H9 (cell line): ENCODE measurements around the gene RPL36. TPM values are rescaled to one million over a fixed set of nuclear protein-coding genes. Genes with fewer than 3 reads are reported as not detected.

Experiments used
- DNase-seq: peaks from one replicate; pipeline ENCODE4 v3.0.0-alpha.2; 2017
- H2AFZ ChIP-seq: one replicate; pipeline ENCODE4 v1.6.1; 2013; ENCODE audit warnings: mild to moderate bottlenecking, low read length, control low read depth, moderate library complexity
- H2AK5ac ChIP-seq: 2 replicates; pipeline ENCODE4 v1.6.1; 2013; ENCODE audit warnings: low read length, control low read depth, mixed read lengths; ENCODE audit not compliant: insufficient read length
- H2BK120ac ChIP-seq: one replicate; pipeline ENCODE4 v1.6.1; 2013; ENCODE audit warnings: low read depth, mild to moderate bottlenecking, low read length, control low read depth, inconsistent platforms; ENCODE audit not compliant: poor library complexity, severe bottlenecking
- H2BK12ac ChIP-seq: 2 replicates; pipeline ENCODE4 v1.6.1; 2013; ENCODE audit warnings: low read length, control low read depth, mixed read lengths, low read depth; ENCODE audit not compliant: insufficient read length
- H2BK15ac ChIP-seq: 2 replicates; pipeline ENCODE4 v1.6.1; 2013; ENCODE audit warnings: low read depth, low read length, control low read depth
- H2BK20ac ChIP-seq: one replicate; pipeline ENCODE4 v1.6.1; 2013; ENCODE audit warnings: low read depth, mild to moderate bottlenecking, low read length, control low read depth, inconsistent platforms; ENCODE audit not compliant: poor library complexity, severe bottlenecking
- H2BK5ac ChIP-seq: 2 replicates; pipeline ENCODE4 v1.6.1; 2013; ENCODE audit warnings: low read length, control low read depth, mixed read lengths; ENCODE audit not compliant: insufficient read length
- H3K14ac ChIP-seq: 2 replicates; pipeline ENCODE4 v1.6.1; 2013; ENCODE audit warnings: low read length, control low read depth; ENCODE audit not compliant: insufficient read depth
- H3K18ac ChIP-seq: 2 replicates; pipeline ENCODE4 v1.6.1; 2013; ENCODE audit warnings: low read depth, mild to moderate bottlenecking, mixed read lengths, low read length, control low read depth; ENCODE audit not compliant: insufficient read length
- H3K23ac ChIP-seq: 2 replicates; pipeline ENCODE4 v1.6.1; 2013; ENCODE audit warnings: low read length, control low read depth, mixed read lengths, low read depth; ENCODE audit not compliant: insufficient read length
- H3K23me2 ChIP-seq: 2 replicates; pipeline ENCODE4 v1.6.1; 2013; ENCODE audit warnings: low read depth, mild to moderate bottlenecking, mixed read lengths, low read length, control low read depth; ENCODE audit not compliant: insufficient read length, poor library complexity, severe bottlenecking
- H3K27ac ChIP-seq: 2 replicates; pipeline ENCODE4 v1.5.1; 2013; ENCODE audit warnings: low read length, control low read depth, mixed read lengths, low read depth; ENCODE audit not compliant: insufficient read length
- H3K27me3 ChIP-seq: 2 replicates; pipeline ENCODE4 v1.6.1; 2013; ENCODE audit warnings: low read length, control low read depth, inconsistent platforms; ENCODE audit not compliant: insufficient read depth
- H3K4ac ChIP-seq: 2 replicates; pipeline ENCODE4 v1.6.1; 2013; ENCODE audit warnings: low read depth, mild to moderate bottlenecking, control low read depth, inconsistent platforms, low read length, moderate library complexity
- H3K4me1 ChIP-seq: 2 replicates; pipeline ENCODE4 v1.6.1; 2013; ENCODE audit warnings: low read length, control low read depth, inconsistent platforms; ENCODE audit not compliant: insufficient read depth
- H3K4me2 ChIP-seq: 2 replicates; pipeline ENCODE4 v1.6.1; 2013; ENCODE audit warnings: low read length, control low read depth, mixed read lengths; ENCODE audit not compliant: insufficient read length, insufficient read depth
- H3K56ac ChIP-seq: 2 replicates; pipeline ENCODE4 v1.6.1; 2013; ENCODE audit warnings: low read depth, mild to moderate bottlenecking, mixed read lengths, low read length, control low read depth; ENCODE audit not compliant: insufficient read length
- H3K79me1 ChIP-seq: 2 replicates; pipeline ENCODE4 v1.6.1; 2013; ENCODE audit warnings: low read depth, mild to moderate bottlenecking, moderate library complexity, low read length, control low read depth, inconsistent platforms; ENCODE audit not compliant: insufficient read depth, poor library complexity, severe bottlenecking
- H3K79me2 ChIP-seq: 2 replicates; pipeline ENCODE4 v1.6.1; 2013; ENCODE audit warnings: low read length, control low read depth, inconsistent platforms; ENCODE audit not compliant: insufficient read depth
- H3K9ac ChIP-seq: 2 replicates; pipeline ENCODE4 v1.6.1; 2013; ENCODE audit warnings: low read length, control low read depth, mixed read lengths; ENCODE audit not compliant: insufficient read length; ENCODE audit errors: extremely low read depth
- H3K9me3 ChIP-seq: one replicate; pipeline ENCODE4 v1.6.1; 2013; ENCODE audit warnings: low read depth, low read length, inconsistent platforms; ENCODE audit not compliant: control insufficient read depth
- H3T11ph ChIP-seq: one replicate; pipeline ENCODE4 v1.6.1; 2013; ENCODE audit warnings: mild to moderate bottlenecking, low read length, control low read depth, inconsistent platforms
- H4K20me1 ChIP-seq: one replicate; pipeline ENCODE4 v1.6.1; 2013; ENCODE audit not compliant: control insufficient read depth, insufficient read length, insufficient read depth
- H4K5ac ChIP-seq: 2 replicates; pipeline ENCODE4 v1.6.1; 2013; ENCODE audit warnings: low read depth, mild to moderate bottlenecking, mixed read lengths, low read length, control low read depth; ENCODE audit not compliant: insufficient read length
- H4K8ac ChIP-seq: replicated peaks from 2 replicates; pipeline ENCODE4 v1.6.1; 2013; ENCODE audit warnings: low read length, control low read depth, mixed read lengths, low read depth; ENCODE audit not compliant: insufficient read length
- H4K91ac ChIP-seq: 2 replicates; pipeline ENCODE4 v1.6.1; 2013; ENCODE audit warnings: low read depth, mild to moderate bottlenecking, moderate library complexity, mixed read lengths, low read length, control low read depth; ENCODE audit not compliant: insufficient read length
- H3K27ac Mint-ChIP-seq, 3 experiments: 2 replicates in 2 of 3; 3 replicates in 1 of 3; pipeline ENCODE4 v1.8.0; 2020 to 2021; ENCODE audit warnings: mixed read lengths in 3 of 3, mild to moderate bottlenecking in 1 of 3, moderate library complexity in 1 of 3
- H3K27me3 Mint-ChIP-seq: 2 replicates; pipeline ENCODE4 v1.8.0; 2021; ENCODE audit warnings: low read depth, mild to moderate bottlenecking, moderate library complexity, mixed read lengths
- H3K36me3 Mint-ChIP-seq, 3 experiments: 2 replicates in 2 of 3; 3 replicates in 1 of 3; pipeline ENCODE4 v1.8.0; 2020 to 2021; ENCODE audit warnings: low read depth in 3 of 3, mixed read lengths in 3 of 3; ENCODE audit not compliant: insufficient read depth in 1 of 3
- H3K4me1 Mint-ChIP-seq, 2 experiments: 2 replicates each; pipeline ENCODE4 v1.8.0; 2020; ENCODE audit warnings: mixed read lengths in 2 of 2
- H3K4me3 Mint-ChIP-seq, 2 experiments: 2 replicates in 1 of 2; 3 replicates in 1 of 2; pipeline ENCODE4 v1.8.0; 2020 to 2021; ENCODE audit warnings: mild to moderate bottlenecking in 2 of 2, mixed read lengths in 2 of 2, moderate library complexity in 1 of 2
- H3K9me3 Mint-ChIP-seq, 2 experiments: 2 replicates in 1 of 2; 3 replicates in 1 of 2; pipeline ENCODE4 v1.8.0; 2020; ENCODE audit warnings: mild to moderate bottlenecking in 2 of 2, mixed read lengths in 2 of 2, moderate library complexity in 1 of 2
- WGBS: extraction: QIAGEN DNeasy Blood & Tissue Kit; methylation state at CpG from one replicate; pipeline ENCODE4 v1.1.7; 2013; ENCODE audit warnings: missing lambda C conversion rate, low lambda C conversion rate, mixed read lengths; ENCODE audit not compliant: insufficient read length; ENCODE audit errors: extremely low coverage; 5-methylcytosine and 5-hydroxymethylcytosine counted together
- total RNA-seq: library from RNA; stranded (reverse); gene quantifications from 2 replicates; pipeline ENCODE4 v1.2.1, GENCODE V29; 2021
- TF ChIP-seq, protein P1 (sequence below): fragments of 200-600 bp; sonication (generic); conservative IDR thresholded peaks from 3 replicates; pipeline ENCODE4 v1.8.0; 2021; ENCODE audit warnings: antibody characterized with exemption, mild to moderate bottlenecking

RPL36 gene
- total RNA-seq, 1 experiment from 2014 or later = 1,074 TPM

GRCh38 chr19:5686326-5686646 is 3.8 kb upstream of the RPL36 start:
- Histone ChIP-seq H2BK15ac (no peak overlapping the region), H2BK5ac (no peak overlapping the region), H3T11ph (no peak overlapping the region), H2AFZ (no peak overlapping the region), H3K4me1 (no peaks in the 10 kb centered on the region; the same call in 1 of the 2 replicates), H3K79me2 (peaks cover 11% of the 10 kb centered on the region; the same call in 1 of the 2 replicates), H3K27ac (no peak overlapping the region), H3K18ac (no peak overlapping the region), H3K56ac (no peak overlapping the region), H3K9ac (no peak overlapping the region), H3K79me1 (no peaks in the 10 kb centered on the region), H3K23me2 (peaks cover 11% of the 10 kb centered on the region), H4K20me1 (no peaks in the 10 kb centered on the region), H4K5ac (no peak overlapping the region), H2BK20ac (no peak overlapping the region), H3K9me3 (no peaks in the 10 kb centered on the region), H3K14ac (no peak overlapping the region), H3K27me3 (no peaks in the 10 kb centered on the region), H3K4me2 (peak overlapping the region; percentile 9), H2BK12ac (no peak overlapping the region), H4K91ac (no peak overlapping the region), H4K8ac (no peak overlapping the region), H3K4ac (no peak overlapping the region), H2BK120ac (no peak overlapping the region), H2AK5ac (no peak overlapping the region), H3K23ac (no peak overlapping the region)
- DNase-seq = no peak
- H3K27ac Mint-ChIP-seq = peak overlapping the region; percentile 51 to 83 (median 64); a peak in 3 of 7 replicates
- TF ChIP-seq, protein P1, sequence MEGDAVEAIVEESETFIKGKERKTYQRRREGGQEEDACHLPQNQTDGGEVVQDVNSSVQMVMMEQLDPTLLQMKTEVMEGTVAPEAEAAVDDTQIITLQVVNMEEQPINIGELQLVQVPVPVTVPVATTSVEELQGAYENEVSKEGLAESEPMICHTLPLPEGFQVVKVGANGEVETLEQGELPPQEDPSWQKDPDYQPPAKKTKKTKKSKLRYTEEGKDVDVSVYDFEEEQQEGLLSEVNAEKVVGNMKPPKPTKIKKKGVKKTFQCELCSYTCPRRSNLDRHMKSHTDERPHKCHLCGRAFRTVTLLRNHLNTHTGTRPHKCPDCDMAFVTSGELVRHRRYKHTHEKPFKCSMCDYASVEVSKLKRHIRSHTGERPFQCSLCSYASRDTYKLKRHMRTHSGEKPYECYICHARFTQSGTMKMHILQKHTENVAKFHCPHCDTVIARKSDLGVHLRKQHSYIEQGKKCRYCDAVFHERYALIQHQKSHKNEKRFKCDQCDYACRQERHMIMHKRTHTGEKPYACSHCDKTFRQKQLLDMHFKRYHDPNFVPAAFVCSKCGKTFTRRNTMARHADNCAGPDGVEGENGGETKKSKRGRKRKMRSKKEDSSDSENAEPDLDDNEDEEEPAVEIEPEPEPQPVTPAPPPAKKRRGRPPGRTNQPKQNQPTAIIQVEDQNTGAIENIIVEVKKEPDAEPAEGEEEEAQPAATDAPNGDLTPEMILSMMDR = no peak
- peaks cover 5 to 7% of the 10 kb centered on the region in 2 experiments; a peak in 3 of 5 replicates for H3K9me3 Mint-ChIP-seq
- peak overlapping the region; percentile 60 to 81 for H3K4me3 Mint-ChIP-seq
- H3K4me1 Mint-ChIP-seq = peaks cover 14 to 21% of the 10 kb centered on the region in 2 experiments
- H3K36me3 Mint-ChIP-seq = peaks cover 8 to 12% (median 9%) of the 10 kb centered on the region in 3 experiments
- H3K27me3 Mint-ChIP-seq = peaks cover 10% of the 10 kb centered on the region
- WGBS = no CpG with 5 or more reads among the region's 16 CpGs
